Kidney (tissue), 14 donors: ENCODE results near the gene TCL1A. TPM values are rescaled to one million over a fixed set of nuclear protein-coding genes. Genes with fewer than 3 reads are reported as not detected.

Experiments used
- DNase-seq, 5 donors: peaks; one replicate each; pipeline ENCODE4 v3.0.0-alpha.2; 2013 to 2020
- FAIRE-seq: peaks from 2 replicates; lab custom pipeline; 2012; peaks lifted over from hg19 to GRCh38; lab: Jason Lieb, UNC
- H3K27ac ChIP-seq, 2 donors: one replicate each; pipeline ENCODE4 v1.7.0; 2013; ENCODE audit warnings: low read depth in 2 of 2, low read length in 2 of 2, inconsistent platforms in 1 of 2
- H3K27me3 ChIP-seq: one replicate; pipeline ENCODE4 v1.7.1; 2013; ENCODE audit warnings: low read length, inconsistent platforms; ENCODE audit not compliant: control insufficient read depth, insufficient read depth
- H3K36me3 ChIP-seq, 3 donors: one replicate each; pipeline versions ENCODE4 v1.7.0 to v1.7.1; 2013; ENCODE audit warnings: low read length in 3 of 3, control low read depth in 1 of 3, inconsistent platforms in 1 of 3; ENCODE audit not compliant: insufficient read depth in 3 of 3, control insufficient read depth in 2 of 3
- H3K4me1 ChIP-seq, 3 donors: one replicate each; pipeline versions ENCODE4 v1.7.0 to v1.7.1; 2013; ENCODE audit warnings: low read length in 3 of 3, inconsistent platforms in 1 of 3, low read depth in 1 of 3; ENCODE audit not compliant: control insufficient read depth in 2 of 3, insufficient read depth in 2 of 3
- H3K4me3 ChIP-seq, 3 donors: one replicate each; pipeline versions ENCODE4 v1.7.0 to v1.8.1; 2013; ENCODE audit warnings: low read length in 3 of 3, control low read depth in 1 of 3, inconsistent platforms in 1 of 3
- H3K9ac ChIP-seq, 3 donors: one replicate each; pipeline versions ENCODE4 v1.7.0 to v1.7.1; 2013; ENCODE audit warnings: low read length in 3 of 3, control low read depth in 1 of 3, inconsistent platforms in 1 of 3
- H3K9me3 ChIP-seq, 3 donors: one replicate each; pipeline versions ENCODE4 v1.7.0 to v1.7.1; 2013; ENCODE audit warnings: low read length in 3 of 3, control low read depth in 1 of 3, inconsistent platforms in 1 of 3; ENCODE audit not compliant: control insufficient read depth in 2 of 3, insufficient read depth in 1 of 3
- intact Hi-C: fragments of 100-400 bp; cut with DNase I; formaldehyde crosslinking; loops from one replicate; pipeline ENCODE4 v1.11.1; 2022
- polyA plus RNA-seq: library from polyadenylated mRNA; stranded (reverse); fragments of 350-450 nt; fragmentation: Illumina TruSeq; extraction: RNeasy Lipid Tissue Mini Kit (QIAGEN cat#74804); gene quantifications from one replicate; pipeline ENCODE4 v1.2.3, GENCODE V29; 2014; ENCODE audit warnings: low read depth, low replicate concordance; ENCODE audit not compliant: insufficient read depth
- total RNA-seq: library from RNA; stranded (reverse); fragmentation: NEBNext Ultra II Directional; extraction: Animal tissue kit (Norgen Biotek cat#: 25700); gene quantifications from one replicate; pipeline ENCODE4 v1.2.1, GENCODE V29; 2021
- TF ChIP-seq, protein P1 (sequence below): IDR thresholded peaks from 3 replicates; pipeline ENCODE4 v1.5.1; 2012; ENCODE audit warnings: mild to moderate bottlenecking, moderate library complexity, borderline replicate concordance; ENCODE audit not compliant: insufficient read depth; ENCODE audit errors: extremely low read depth
- donor health status: control.
- donor health status: control.
- donor health status: control.
- donor health status: control.
- donor health status: control.
- donor health status: DM: yes; HTN: yes; CAD: no.
- donor health status: Normal renal cell carcinoma (clear cell type).

The TCL1A gene
- total and polyA plus RNA-seq, 2 donors from 2014 or later: 1.4 TPM; not detected in 1

DNA sequence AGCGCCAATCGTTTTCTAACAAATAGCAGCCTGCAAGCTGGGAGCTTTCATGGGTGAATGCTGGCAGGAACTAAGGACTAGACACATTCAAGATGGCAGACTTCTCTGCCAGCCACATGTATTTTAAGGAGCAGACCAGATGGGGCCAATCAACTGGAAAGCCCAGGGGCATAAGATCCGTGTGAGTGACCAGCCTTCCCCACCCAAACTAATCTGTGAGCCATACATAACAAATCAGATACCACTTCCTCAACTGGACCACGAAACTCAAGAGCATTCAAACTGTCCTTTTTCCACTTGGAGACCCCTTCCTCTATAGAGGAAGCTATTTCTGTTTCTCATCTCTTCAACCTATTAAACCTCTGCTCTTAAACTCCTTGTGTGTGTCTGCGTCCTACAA, 18.0 kb downstream of the TCL1A start:
- Histone ChIP-seq H3K4me3 (no peak overlapping the region), H3K27me3 (no peaks in the 10 kb centered on the region), H3K9me3 (no peaks in the 10 kb centered on the region), H3K27ac (no peak overlapping the region), H3K4me1 (no peaks in the 10 kb centered on the region), H3K36me3 (no peaks in the 10 kb centered on the region), H3K9ac (no peak overlapping the region)
- intact Hi-C loops: no loop called here
- FAIRE-seq (no peak), DNase-seq (no peak)
- TF ChIP-seq, protein P1, sequence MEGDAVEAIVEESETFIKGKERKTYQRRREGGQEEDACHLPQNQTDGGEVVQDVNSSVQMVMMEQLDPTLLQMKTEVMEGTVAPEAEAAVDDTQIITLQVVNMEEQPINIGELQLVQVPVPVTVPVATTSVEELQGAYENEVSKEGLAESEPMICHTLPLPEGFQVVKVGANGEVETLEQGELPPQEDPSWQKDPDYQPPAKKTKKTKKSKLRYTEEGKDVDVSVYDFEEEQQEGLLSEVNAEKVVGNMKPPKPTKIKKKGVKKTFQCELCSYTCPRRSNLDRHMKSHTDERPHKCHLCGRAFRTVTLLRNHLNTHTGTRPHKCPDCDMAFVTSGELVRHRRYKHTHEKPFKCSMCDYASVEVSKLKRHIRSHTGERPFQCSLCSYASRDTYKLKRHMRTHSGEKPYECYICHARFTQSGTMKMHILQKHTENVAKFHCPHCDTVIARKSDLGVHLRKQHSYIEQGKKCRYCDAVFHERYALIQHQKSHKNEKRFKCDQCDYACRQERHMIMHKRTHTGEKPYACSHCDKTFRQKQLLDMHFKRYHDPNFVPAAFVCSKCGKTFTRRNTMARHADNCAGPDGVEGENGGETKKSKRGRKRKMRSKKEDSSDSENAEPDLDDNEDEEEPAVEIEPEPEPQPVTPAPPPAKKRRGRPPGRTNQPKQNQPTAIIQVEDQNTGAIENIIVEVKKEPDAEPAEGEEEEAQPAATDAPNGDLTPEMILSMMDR: no peak

DNA sequence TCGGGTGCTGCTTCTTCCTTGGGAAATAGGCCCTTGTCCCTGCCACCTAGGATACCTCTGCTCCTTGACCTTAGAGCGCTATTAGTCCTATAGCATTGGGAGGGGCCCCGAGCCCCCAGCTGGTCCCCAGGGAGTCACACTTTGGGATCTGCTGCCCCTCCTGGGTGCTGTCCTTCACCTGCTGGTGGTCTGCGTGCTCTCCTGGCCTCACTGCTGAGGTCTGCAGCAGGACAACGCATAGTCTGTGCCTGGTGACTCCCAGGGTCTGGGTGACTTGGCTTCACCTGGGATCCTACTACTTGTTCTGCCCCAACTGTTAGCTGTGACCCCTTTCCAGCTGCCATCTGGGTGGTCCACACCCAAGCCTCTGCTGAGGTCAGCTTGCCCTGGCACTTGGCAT, 18.9 kb downstream of the TCL1A start:
- Histone ChIP-seq H3K4me3 (no peak overlapping the region), H3K9me3 (no peaks in the 10 kb centered on the region), H3K27ac (no peak overlapping the region), H3K9ac (no peak overlapping the region), H3K4me1 (no peaks in the 10 kb centered on the region), H3K27me3 (no peaks in the 10 kb centered on the region), H3K36me3 (no peaks in the 10 kb centered on the region)
- TF ChIP-seq, protein P1: no peak
- intact Hi-C loops: no loop called here
- no peak for FAIRE-seq
- DNase-seq: no peak

DNA sequence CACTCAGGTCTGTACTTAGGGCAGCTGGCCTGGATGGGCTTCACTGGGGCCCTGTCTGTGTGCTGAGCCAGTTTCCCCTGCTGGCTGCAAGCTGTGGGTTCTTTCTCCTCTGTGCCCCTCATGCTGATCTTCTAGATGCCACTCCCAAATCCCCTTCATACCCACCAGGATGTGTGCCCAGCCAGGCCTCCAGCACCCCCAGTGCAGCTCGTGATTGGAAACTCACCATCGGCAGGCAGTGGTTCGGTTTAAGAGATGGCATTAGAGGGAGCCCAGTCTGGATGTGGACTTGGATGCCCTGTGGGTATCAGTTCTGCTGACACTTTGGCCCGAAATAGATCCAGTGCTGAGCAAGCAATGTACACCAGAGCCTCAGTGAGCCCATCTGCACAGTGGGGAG, 21.8 kb downstream of the TCL1A start:
- Histone ChIP-seq H3K4me3 (no peak overlapping the region), H3K9me3 (no peaks in the 10 kb centered on the region), H3K27me3 (no peaks in the 10 kb centered on the region), H3K27ac (no peak overlapping the region), H3K36me3 (no peaks in the 10 kb centered on the region), H3K4me1 (no peaks in the 10 kb centered on the region), H3K9ac (no peak overlapping the region)
- intact Hi-C loops: no loop called here
- DNase-seq (no peak), FAIRE-seq (no peak)
- TF ChIP-seq, protein P1: no peak

DNA sequence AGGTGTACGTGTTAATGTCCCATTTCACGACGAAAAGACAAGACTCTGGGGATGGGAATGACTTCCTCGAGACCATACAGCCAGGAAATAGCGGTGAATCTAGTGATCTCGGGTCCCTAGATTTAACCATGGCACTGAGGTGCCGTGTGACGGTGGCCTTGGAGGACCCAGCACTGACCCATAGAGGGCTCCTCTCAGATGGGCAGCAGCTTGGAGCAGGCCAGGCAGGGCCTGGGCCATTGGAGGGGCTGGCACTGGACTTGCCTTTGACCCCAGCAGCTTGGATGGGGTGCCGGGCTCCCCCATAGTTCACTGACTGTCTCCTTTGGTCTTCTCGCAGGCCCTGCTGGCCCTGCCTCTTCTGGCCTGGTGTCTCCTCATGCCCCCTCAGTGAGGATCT, 22.3 kb downstream of the TCL1A start:
- intact Hi-C loops: no loop called here
- H3K9me3 ChIP-seq: no peaks in the 10 kb centered on the region
- TF ChIP-seq, protein P1: no peak
- DNase-seq (no peak), FAIRE-seq (no peak)
- no peaks in the 10 kb centered on the region for H3K27me3 ChIP-seq
- no peak overlapping the region for H3K9ac ChIP-seq
- H3K27ac ChIP-seq: no peak overlapping the region
- H3K4me3 ChIP-seq: no peak overlapping the region
- H3K4me1 ChIP-seq: no peaks in the 10 kb centered on the region
- no peaks in the 10 kb centered on the region for H3K36me3 ChIP-seq
